ENCODE data around the gene RIPOR1.

Gene RIPOR1

DNA sequence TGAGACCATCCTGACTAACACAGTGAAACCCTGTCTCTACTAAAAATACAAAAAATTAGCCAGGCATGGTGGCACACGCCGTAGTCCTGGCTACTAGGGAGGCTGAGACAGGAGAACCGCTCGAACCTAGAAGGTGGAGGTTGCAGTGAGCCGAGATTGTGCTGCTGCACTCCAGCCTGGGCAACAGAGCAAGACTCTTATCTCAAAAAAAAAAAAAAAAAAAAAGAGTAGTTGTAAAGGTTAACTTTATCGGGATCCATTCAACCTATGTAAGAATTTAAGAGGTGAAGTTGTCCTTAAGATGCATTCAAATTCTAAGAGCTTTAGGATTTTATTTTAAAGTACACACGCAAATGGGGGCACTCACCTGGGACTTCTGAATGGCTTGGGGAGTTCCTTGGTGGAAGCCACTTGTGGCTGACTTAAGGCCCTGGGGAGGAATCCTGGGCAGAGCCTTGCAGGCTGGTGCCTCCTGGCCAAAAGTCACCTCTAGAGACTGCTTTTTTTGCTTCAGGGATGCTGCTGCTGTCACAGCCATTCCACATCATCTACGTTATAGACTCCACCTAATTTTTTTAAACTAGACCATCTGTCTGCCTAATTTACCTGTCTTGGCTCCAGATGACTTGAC lies 37.0 kb downstream of the RIPOR1 start:
- Histone ChIP-seq H3K9me3 (ENCODE audit: control insufficient read depth in 5 of 5, low read length in 5 of 5) (no peaks in the 10 kb centered on the region), H3K9ac (ENCODE audit: low read length in 5 of 5) (no peak overlapping the region), H3K27ac (ENCODE audit: low read depth, low read length) (no peak overlapping the region), H3K4me1 (ENCODE audit: control insufficient read depth in 5 of 5, insufficient read depth in 5 of 5, low read length in 5 of 5) (peaks cover 6 to 33% (median 25%) of the 10 kb centered on the region in 5 donors), H3K4me3 (ENCODE audit: low read depth in 1 of 5, low read length in 5 of 5) (no peak overlapping the region), H3K27me3 (ENCODE audit: control insufficient read depth in 5 of 5, insufficient read depth in 4 of 5, low read length in 5 of 5) (no peaks in the 10 kb centered on the region), H3K36me3 (ENCODE audit: control insufficient read depth in 5 of 5, insufficient read depth in 5 of 5, low read length in 5 of 5) (no peaks in the 10 kb centered on the region)

GRCh38 chr16:67571464-67571863 lies 42.8 kb downstream of the RIPOR1 start:
- H3K4me1 ChIP-seq (ENCODE audit: control insufficient read depth in 5 of 5, insufficient read depth in 5 of 5, low read length in 5 of 5) = no peaks in the 10 kb centered on the region
- H3K4me3 ChIP-seq (ENCODE audit: low read depth in 1 of 5, low read length in 5 of 5) = no peak overlapping the region
- H3K9ac ChIP-seq (ENCODE audit: low read length in 5 of 5) = no peak overlapping the region
- H3K27ac ChIP-seq (ENCODE audit: low read depth, low read length) = no peak overlapping the region
- no peaks in the 10 kb centered on the region for H3K9me3 ChIP-seq (ENCODE audit: control insufficient read depth in 5 of 5, low read length in 5 of 5)
- H3K36me3 ChIP-seq (ENCODE audit: control insufficient read depth in 5 of 5, insufficient read depth in 5 of 5, low read length in 5 of 5) = peaks cover 12 to 35% (median 21%) of the 10 kb centered on the region in 5 donors
- H3K27me3 ChIP-seq (ENCODE audit: control insufficient read depth in 5 of 5, insufficient read depth in 4 of 5, low read length in 5 of 5) = no peaks in the 10 kb centered on the region

DNA sequence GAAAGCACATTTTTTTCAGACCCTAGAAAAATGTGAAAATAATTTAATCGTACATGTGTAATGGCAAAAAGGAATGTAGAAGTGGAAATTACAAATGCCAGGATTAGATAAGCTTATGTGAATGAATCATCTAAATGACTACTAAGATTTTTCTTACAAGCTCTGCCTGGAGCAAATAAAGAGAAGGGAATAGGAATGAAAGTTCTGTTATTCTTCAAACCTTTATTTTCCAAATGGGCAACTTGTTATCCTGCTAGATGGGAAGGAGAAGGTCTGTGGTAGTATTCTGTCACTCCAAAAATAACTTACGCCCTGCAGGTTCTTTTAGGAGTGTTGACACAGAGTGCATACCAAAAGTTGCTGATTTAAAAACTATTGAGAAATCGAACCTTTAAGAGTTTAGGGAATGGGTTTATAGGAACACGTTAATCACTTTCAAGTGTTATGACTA lies 43.4 kb downstream of the RIPOR1 start:
- Histone ChIP-seq H3K9ac (ENCODE audit: low read length in 5 of 5) (no peak overlapping the region), H3K36me3 (ENCODE audit: control insufficient read depth in 5 of 5, insufficient read depth in 5 of 5, low read length in 5 of 5) (peaks cover 12 to 35% (median 21%) of the 10 kb centered on the region in 5 donors), H3K4me1 (ENCODE audit: control insufficient read depth in 5 of 5, insufficient read depth in 5 of 5, low read length in 5 of 5) (no peaks in the 10 kb centered on the region), H3K9me3 (ENCODE audit: control insufficient read depth in 5 of 5, low read length in 5 of 5) (no peaks in the 10 kb centered on the region), H3K27ac (ENCODE audit: low read depth, low read length) (no peak overlapping the region), H3K4me3 (ENCODE audit: low read depth in 1 of 5, low read length in 5 of 5) (no peak overlapping the region), H3K27me3 (ENCODE audit: control insufficient read depth in 5 of 5, insufficient read depth in 4 of 5, low read length in 5 of 5) (no peaks in the 10 kb centered on the region)

- Histone ChIP-seq H3K36me3 (ENCODE audit: control insufficient read depth in 5 of 5, insufficient read depth in 5 of 5, low read length in 5 of 5) (peaks cover 0 to 17% (median 9%) of the 10 kb centered on the region in 5 donors), H3K27ac (ENCODE audit: low read depth, low read length) (no peak overlapping the region), H3K27me3 (ENCODE audit: control insufficient read depth in 5 of 5, insufficient read depth in 4 of 5, low read length in 5 of 5) (no peaks in the 10 kb centered on the region), H3K4me1 (ENCODE audit: control insufficient read depth in 5 of 5, insufficient read depth in 5 of 5, low read length in 5 of 5) (no peaks in the 10 kb centered on the region), H3K4me3 (ENCODE audit: low read depth in 1 of 5, low read length in 5 of 5) (no peak overlapping the region), H3K9me3 (ENCODE audit: control insufficient read depth in 5 of 5, low read length in 5 of 5) (no peaks in the 10 kb centered on the region), H3K9ac (ENCODE audit: low read length in 5 of 5) (no peak overlapping the region)
Measured at GRCh38 chr16:67579686-67580085, 51.1 kb downstream of the RIPOR1 start.

- no peak overlapping the region for H3K4me3 ChIP-seq (ENCODE audit: low read depth in 1 of 5, low read length in 5 of 5)
- no peaks in the 10 kb centered on the region for H3K4me1 ChIP-seq (ENCODE audit: control insufficient read depth in 5 of 5, insufficient read depth in 5 of 5, low read length in 5 of 5)
- peaks cover 0 to 12% (median 5%) of the 10 kb centered on the region in 5 donors for H3K36me3 ChIP-seq (ENCODE audit: control insufficient read depth in 5 of 5, insufficient read depth in 5 of 5, low read length in 5 of 5)
- no peaks in the 10 kb centered on the region for H3K9me3 ChIP-seq (ENCODE audit: control insufficient read depth in 5 of 5, low read length in 5 of 5)
- H3K27me3 ChIP-seq (ENCODE audit: control insufficient read depth in 5 of 5, insufficient read depth in 4 of 5, low read length in 5 of 5) = no peaks in the 10 kb centered on the region
- no peak overlapping the region for H3K27ac ChIP-seq (ENCODE audit: low read depth, low read length)
- H3K9ac ChIP-seq (ENCODE audit: low read length in 5 of 5) = no peak overlapping the region
Measured at GRCh38 chr16:67580202-67580601, 51.6 kb downstream of the RIPOR1 start.

DNA sequence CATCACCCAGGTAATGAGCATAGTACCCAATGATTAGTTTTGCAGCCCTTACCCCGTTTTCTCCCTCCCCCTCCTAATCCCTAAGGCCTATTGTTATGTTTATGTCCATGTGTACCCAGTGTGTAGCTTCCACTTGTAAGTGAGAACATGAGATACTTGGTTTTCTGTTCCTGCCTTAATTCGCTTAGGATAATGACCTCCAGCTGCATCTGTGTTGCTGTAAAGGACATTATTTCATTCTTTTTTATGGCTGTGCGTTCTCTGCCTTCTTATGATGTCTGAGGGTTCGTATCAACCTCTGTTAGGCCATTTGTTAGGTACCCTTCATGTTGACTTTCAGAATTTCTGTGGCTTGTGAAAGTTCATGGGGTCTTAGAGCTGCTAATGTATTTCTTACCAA lies 64.7 kb downstream of the RIPOR1 start:
- H3K36me3 ChIP-seq (ENCODE audit: control insufficient read depth in 5 of 5, insufficient read depth in 5 of 5, low read length in 5 of 5) = peaks cover 0 to 6% (median 4%) of the 10 kb centered on the region in 5 donors
- no peak overlapping the region for H3K4me3 ChIP-seq (ENCODE audit: low read depth in 1 of 5, low read length in 5 of 5)
- H3K9me3 ChIP-seq (ENCODE audit: control insufficient read depth in 5 of 5, low read length in 5 of 5) = no peaks in the 10 kb centered on the region
- H3K4me1 ChIP-seq (ENCODE audit: control insufficient read depth in 5 of 5, insufficient read depth in 5 of 5, low read length in 5 of 5) = peaks cover 0 to 11% (median 7%) of the 10 kb centered on the region in 5 donors
- H3K27ac ChIP-seq (ENCODE audit: low read depth, low read length) = no peak overlapping the region
- H3K27me3 ChIP-seq (ENCODE audit: control insufficient read depth in 5 of 5, insufficient read depth in 4 of 5, low read length in 5 of 5) = no peaks in the 10 kb centered on the region
- H3K9ac ChIP-seq (ENCODE audit: low read length in 5 of 5) = no peak overlapping the region

DNA sequence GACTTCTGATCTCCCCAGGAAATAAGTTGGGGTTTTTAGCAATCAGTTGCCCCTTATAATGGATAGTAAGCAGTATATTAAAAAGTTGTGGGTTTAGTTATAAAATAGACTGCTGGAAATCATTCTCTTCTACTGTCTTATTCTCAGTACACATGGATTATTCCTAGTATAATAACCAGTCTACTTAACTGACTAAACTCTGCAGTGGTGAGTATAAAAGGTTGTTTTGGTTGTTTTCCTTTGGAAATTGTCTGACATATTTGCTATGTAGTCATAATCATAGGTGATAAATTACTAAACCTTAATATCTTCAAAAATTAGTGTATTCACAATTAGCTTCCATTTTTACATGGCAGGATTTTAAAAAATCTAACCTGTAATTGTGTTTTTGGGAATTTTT lies 65.1 kb downstream of the RIPOR1 start:
- peaks cover 3 to 14% (median 11%) of the 10 kb centered on the region in 5 donors for H3K4me1 ChIP-seq (ENCODE audit: control insufficient read depth in 5 of 5, insufficient read depth in 5 of 5, low read length in 5 of 5)
- H3K9ac ChIP-seq (ENCODE audit: low read length in 5 of 5) = no peak overlapping the region
- no peaks in the 10 kb centered on the region for H3K9me3 ChIP-seq (ENCODE audit: control insufficient read depth in 5 of 5, low read length in 5 of 5)

DNA sequence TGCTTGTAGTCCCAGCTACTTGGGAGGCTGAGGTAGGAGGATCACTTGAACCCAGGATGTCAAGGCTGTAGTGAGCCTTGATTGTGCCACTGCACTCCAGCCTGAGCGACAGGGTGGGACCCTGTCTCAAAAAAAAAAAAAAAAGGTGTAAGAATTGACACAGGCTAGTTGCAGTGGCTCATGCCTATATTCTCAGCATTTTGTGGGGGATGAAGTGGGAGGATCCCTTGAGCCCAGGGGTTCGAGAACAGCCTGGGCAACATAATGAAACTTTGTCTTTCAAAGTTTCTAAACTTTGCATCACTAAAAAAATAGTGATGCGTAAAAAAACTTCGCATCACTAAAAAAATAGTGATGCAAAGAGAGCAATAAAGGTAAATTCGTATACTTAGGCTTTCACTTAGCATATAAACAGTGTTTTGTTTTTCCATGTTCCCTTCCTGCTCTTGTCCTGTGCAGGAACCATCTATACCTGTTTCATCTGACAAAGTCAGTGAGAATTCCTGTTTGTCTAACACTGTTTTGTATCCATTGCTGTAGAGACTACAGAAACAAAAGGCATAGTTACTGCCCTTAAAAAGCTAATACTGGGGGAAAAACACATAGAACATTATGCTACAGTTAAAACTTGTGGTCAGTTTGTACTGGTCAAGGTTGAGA lies 65.8 kb downstream of the RIPOR1 start:
- no peaks in the 10 kb centered on the region for H3K9me3 ChIP-seq (ENCODE audit: control insufficient read depth in 5 of 5, low read length in 5 of 5)

More for the DNA sequence above, 65.1 kb downstream of the RIPOR1 start:
- no peaks in the 10 kb centered on the region for H3K27me3 ChIP-seq (ENCODE audit: control insufficient read depth in 5 of 5, insufficient read depth in 4 of 5, low read length in 5 of 5)
- peaks cover 0 to 6% (median 4%) of the 10 kb centered on the region in 5 donors for H3K36me3 ChIP-seq (ENCODE audit: control insufficient read depth in 5 of 5, insufficient read depth in 5 of 5, low read length in 5 of 5)
- H3K27ac ChIP-seq (ENCODE audit: low read depth, low read length) = no peak overlapping the region
- H3K4me3 ChIP-seq (ENCODE audit: low read depth in 1 of 5, low read length in 5 of 5) = no peak overlapping the region

GRCh38 chr16:67594956-67595355 lies 66.3 kb downstream of the RIPOR1 start:
- no peaks in the 10 kb centered on the region for H3K9me3 ChIP-seq (ENCODE audit: control insufficient read depth in 5 of 5, low read length in 5 of 5)
- H3K27ac ChIP-seq (ENCODE audit: low read depth, low read length) = no peak overlapping the region
- no peak overlapping the region for H3K9ac ChIP-seq (ENCODE audit: low read length in 5 of 5)
- no peaks in the 10 kb centered on the region for H3K27me3 ChIP-seq (ENCODE audit: control insufficient read depth in 5 of 5, insufficient read depth in 4 of 5, low read length in 5 of 5)
- H3K36me3 ChIP-seq (ENCODE audit: control insufficient read depth in 5 of 5, insufficient read depth in 5 of 5, low read length in 5 of 5) = peaks cover 0 to 3% (median 0%) of the 10 kb centered on the region in 5 donors
- H3K4me1 ChIP-seq (ENCODE audit: control insufficient read depth in 5 of 5, insufficient read depth in 5 of 5, low read length in 5 of 5) = peaks cover 3 to 21% (median 18%) of the 10 kb centered on the region in 5 donors
- H3K4me3 ChIP-seq (ENCODE audit: low read depth in 1 of 5, low read length in 5 of 5) = no peak overlapping the region

More for the DNA sequence above, 65.8 kb downstream of the RIPOR1 start:
- Histone ChIP-seq H3K36me3 (ENCODE audit: control insufficient read depth in 5 of 5, insufficient read depth in 5 of 5, low read length in 5 of 5) (peaks cover 0 to 6% (median 3%) of the 10 kb centered on the region in 5 donors), H3K4me3 (ENCODE audit: low read depth in 1 of 5, low read length in 5 of 5) (no peak overlapping the region), H3K4me1 (ENCODE audit: control insufficient read depth in 5 of 5, insufficient read depth in 5 of 5, low read length in 5 of 5) (peaks cover 3 to 21% (median 17%) of the 10 kb centered on the region in 5 donors), H3K9ac (ENCODE audit: low read length in 5 of 5) (no peak overlapping the region), H3K27ac (ENCODE audit: low read depth, low read length) (no peak overlapping the region), H3K27me3 (ENCODE audit: control insufficient read depth in 5 of 5, insufficient read depth in 4 of 5, low read length in 5 of 5) (no peaks in the 10 kb centered on the region)
